Left lung (tissue), 10 donors: ENCODE data around the gene TFAP2C. TPM values are rescaled to one million over a fixed set of nuclear protein-coding genes. Genes with fewer than 3 reads are reported as not detected.
"Not testable (repeated sequence)": the region's sequence is repeated elsewhere in the genome, so short reads cannot be mapped to it uniquely, and the experiment has no call there.

Source experiments
- ATAC-seq: fragments of 200-7000 bp; cut with Tn5 transposase; one replicate; pipeline ENCODE4 v1.9.1; 2020; ENCODE audit warnings: moderate library complexity
- DNase-seq, 4 donors: peaks; one replicate each; pipeline ENCODE4 v3.0.0-alpha.2; 2013 to 2020
- H3K27ac ChIP-seq, 2 donors: fragments of 200-600 bp; sonication (generic) in 1 of 2; one replicate each; pipeline versions ENCODE4 v1.5.0 to v1.8.0; 2020 to 2021
- H3K27me3 ChIP-seq, 2 donors: fragments of 200-600 bp; sonication (generic) in 1 of 2; one replicate each; pipeline versions ENCODE4 v1.5.0 to v1.8.0; 2020 to 2021
- H3K36me3 ChIP-seq, 2 donors: fragments of 200-600 bp; sonication (generic) in 1 of 2; one replicate each; pipeline versions ENCODE4 v1.5.0 to v1.8.0; 2020 to 2021
- H3K4me1 ChIP-seq, 2 donors: fragments of 200-600 bp; one replicate each; pipeline ENCODE4 v1.8.0; 2021
- H3K4me3 ChIP-seq, 2 donors: fragments of 200-600 bp; sonication (generic) in 1 of 2; one replicate each; pipeline versions ENCODE4 v1.5.0 to v1.8.0; 2020 to 2021; ENCODE audit warnings: mild to moderate bottlenecking in 1 of 2
- H3K9me3 ChIP-seq, 2 donors: fragments of 200-600 bp; sonication (generic) in 1 of 2; one replicate each; pipeline versions ENCODE4 v1.5.0 to v1.8.0; 2020 to 2021
- intact Hi-C, 2 donors: fragments of 100-400 bp; cut with DNase I; formaldehyde crosslinking; loops; one replicate each; pipeline versions ENCODE4 v1.11.2 to v1.14.2; 2022
- polyA plus RNA-seq, 6 donors: library from polyadenylated mRNA; unstranded; fragments of 120-200 nt; gene quantifications; one replicate each; pipeline ENCODE4 v1.2.1, GENCODE V29; 2013; ENCODE audit not compliant: insufficient read length in 6 of 6
- total RNA-seq, 2 donors: library from RNA; stranded (reverse); fragmentation: NEBNext Ultra II Directional; extraction: Animal tissue kit (Norgen Biotek cat#: 25700); gene quantifications; one replicate each; pipeline ENCODE4 v1.2.1, GENCODE V29; 2021
- TF ChIP-seq, protein P1 (sequence below), 2 donors: fragments of 200-600 bp; sonication (generic) in 1 of 2; IDR thresholded peaks; one replicate each; pipeline versions ENCODE4 v1.5.0 to v1.8.0; 2021; ENCODE audit warnings: antibody characterized with exemption in 2 of 2
- donor health status: DM: no; HTN: yes; CAD: no.
- donor health status: DM: no; HTN: no; CAD: no.

TFAP2C gene
- total and polyA plus RNA-seq, 8 donors = 2.4 to 4.1 (median 3.4) TPM

DNA sequence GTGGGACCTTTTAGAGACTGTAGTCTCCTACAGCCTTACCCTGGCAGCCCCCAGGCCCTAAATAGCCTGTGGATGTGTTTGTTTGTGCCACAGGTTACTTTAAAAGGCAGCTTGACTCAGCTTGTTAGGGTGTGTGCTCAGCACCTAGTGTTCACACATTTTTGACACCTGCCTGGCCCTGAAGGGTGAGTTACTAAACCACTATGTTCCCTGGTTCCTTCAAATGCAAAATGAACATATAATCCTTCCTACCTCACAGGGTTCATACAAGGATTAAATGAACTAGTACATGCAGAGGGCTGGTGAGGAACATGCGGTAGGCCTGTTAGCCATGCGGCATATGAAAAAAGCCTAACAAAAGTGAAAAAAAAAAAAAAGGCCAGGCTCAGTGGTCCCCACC is 14.9 kb upstream of the TFAP2C start:
- ATAC-seq (no peak), DNase-seq (no peak)
- Histone ChIP-seq H3K4me3 (no peak overlapping the region), H3K4me1 (no peaks in the 10 kb centered on the region), H3K36me3 (no peaks in the 10 kb centered on the region), H3K9me3 (no peaks in the 10 kb centered on the region), H3K27ac (no peak overlapping the region), H3K27me3 (peaks cover 0 to 6% of the 10 kb centered on the region in 2 donors)
- TF ChIP-seq, protein P1, sequence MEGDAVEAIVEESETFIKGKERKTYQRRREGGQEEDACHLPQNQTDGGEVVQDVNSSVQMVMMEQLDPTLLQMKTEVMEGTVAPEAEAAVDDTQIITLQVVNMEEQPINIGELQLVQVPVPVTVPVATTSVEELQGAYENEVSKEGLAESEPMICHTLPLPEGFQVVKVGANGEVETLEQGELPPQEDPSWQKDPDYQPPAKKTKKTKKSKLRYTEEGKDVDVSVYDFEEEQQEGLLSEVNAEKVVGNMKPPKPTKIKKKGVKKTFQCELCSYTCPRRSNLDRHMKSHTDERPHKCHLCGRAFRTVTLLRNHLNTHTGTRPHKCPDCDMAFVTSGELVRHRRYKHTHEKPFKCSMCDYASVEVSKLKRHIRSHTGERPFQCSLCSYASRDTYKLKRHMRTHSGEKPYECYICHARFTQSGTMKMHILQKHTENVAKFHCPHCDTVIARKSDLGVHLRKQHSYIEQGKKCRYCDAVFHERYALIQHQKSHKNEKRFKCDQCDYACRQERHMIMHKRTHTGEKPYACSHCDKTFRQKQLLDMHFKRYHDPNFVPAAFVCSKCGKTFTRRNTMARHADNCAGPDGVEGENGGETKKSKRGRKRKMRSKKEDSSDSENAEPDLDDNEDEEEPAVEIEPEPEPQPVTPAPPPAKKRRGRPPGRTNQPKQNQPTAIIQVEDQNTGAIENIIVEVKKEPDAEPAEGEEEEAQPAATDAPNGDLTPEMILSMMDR (IDR thresholded peaks at IDR 0.05) = no peak
- intact Hi-C loops = no loop called here

DNA sequence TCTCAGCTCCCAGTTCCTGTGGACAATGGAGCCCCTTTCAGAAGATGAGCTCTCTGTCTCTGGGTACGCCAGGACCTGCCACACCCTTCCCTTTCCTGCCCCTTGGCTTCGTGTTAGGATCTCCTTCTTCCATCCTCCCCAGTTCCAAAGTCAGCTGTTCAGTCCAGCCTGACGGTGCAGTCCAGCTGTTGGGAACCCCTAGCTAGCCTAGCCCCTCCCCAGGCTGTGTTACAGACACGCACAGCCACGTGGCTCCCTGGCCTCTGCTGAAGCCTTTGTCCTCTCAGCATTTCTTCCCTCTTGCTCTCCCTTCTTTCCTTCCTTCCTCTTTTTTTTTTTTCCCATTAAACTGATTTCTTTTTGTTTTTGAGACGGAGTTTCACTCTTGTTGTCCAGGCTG is 12.4 kb upstream of the TFAP2C start:
- no peaks in the 10 kb centered on the region for H3K4me1 ChIP-seq
- no peak for ATAC-seq
- DNase-seq = no peak
- H3K27ac ChIP-seq = no peak overlapping the region
- intact Hi-C loops = no loop called here
- no peaks in the 10 kb centered on the region for H3K36me3 ChIP-seq
- H3K9me3 ChIP-seq = no peaks in the 10 kb centered on the region
- H3K4me3 ChIP-seq = no peak overlapping the region
- TF ChIP-seq, protein P1 (IDR thresholded peaks at IDR 0.05) = no peak
- peaks cover 0 to 6% of the 10 kb centered on the region in 2 donors for H3K27me3 ChIP-seq

DNA sequence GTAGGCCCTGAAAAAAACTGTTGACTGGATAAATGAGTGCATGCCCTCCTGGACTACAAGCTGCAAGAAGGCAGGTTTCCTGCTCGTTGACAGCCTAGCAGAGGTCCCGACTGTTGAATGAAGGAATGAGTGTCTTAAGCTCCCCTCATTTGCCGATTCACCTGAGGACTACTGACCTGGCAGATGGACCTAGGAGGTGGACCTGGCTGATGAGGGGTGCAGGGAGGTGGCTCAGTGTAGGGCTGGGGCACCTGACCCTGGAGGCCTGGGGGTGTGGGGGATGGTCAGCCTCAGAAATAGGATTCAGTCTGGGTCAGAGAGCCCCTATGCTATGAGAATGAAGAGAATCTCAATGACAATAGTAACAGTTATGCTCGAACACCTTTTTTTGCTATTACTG is 11.6 kb upstream of the TFAP2C start:
- Histone ChIP-seq H3K4me1 (no peaks in the 10 kb centered on the region), H3K27ac (no peak overlapping the region), H3K4me3 (no peak overlapping the region), H3K9me3 (no peaks in the 10 kb centered on the region), H3K36me3 (no peaks in the 10 kb centered on the region), H3K27me3 (peaks cover 0 to 6% of the 10 kb centered on the region in 2 donors)
- TF ChIP-seq, protein P1 (IDR thresholded peaks at IDR 0.05) = no peak
- DNase-seq = no peak
- intact Hi-C loops = no loop called here
- ATAC-seq = no peak

DNA sequence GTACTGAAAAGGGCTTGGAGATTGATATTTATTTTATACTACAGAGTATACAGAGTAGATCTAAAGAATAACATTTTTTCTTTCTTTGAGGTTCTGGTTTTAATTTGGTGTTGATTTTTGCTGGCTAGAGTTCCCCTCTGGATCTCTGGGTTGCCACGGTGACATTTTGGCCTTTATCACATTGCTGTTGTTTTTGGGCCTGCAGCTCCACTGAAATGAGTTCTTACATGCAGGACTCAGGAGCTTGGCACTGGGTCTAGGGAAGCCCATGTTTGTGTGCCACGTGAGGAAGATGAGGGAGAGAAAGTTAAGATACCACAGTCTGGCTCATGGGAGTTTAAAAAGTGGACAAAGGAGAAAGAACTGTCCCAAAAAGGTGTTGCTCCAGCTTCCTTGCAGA is 7.4 kb upstream of the TFAP2C start:
- ATAC-seq = no peak
- Histone ChIP-seq H3K36me3 (no peaks in the 10 kb centered on the region), H3K9me3 (no peaks in the 10 kb centered on the region), H3K27me3 (peaks cover 28 to 38% of the 10 kb centered on the region in 2 donors), H3K4me3 (no peak overlapping the region), H3K4me1 (no peaks in the 10 kb centered on the region), H3K27ac (no peak overlapping the region)
- no peak for DNase-seq
- intact Hi-C loops = no loop called here
- TF ChIP-seq, protein P1 (IDR thresholded peaks at IDR 0.05) = no peak

DNA sequence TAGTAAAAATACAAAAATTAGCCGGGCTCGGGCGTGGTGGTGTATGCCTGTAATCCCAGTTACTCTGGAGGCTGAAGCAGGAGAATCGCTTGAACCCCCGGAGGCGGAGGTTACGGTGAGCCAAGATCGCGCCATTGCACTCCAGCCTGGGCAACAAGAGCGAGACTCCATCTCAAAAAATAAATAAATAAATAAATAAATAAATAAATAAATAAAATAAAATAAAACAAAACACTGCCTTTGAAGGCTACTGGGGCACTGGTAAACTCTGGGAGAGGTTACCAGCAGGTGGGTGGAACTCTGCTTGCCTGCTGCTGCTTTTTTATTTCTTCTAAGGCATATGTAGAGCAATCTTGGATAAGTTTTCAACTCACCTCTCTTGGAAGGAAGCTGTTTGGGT is 5.2 kb upstream of the TFAP2C start:
- H3K4me1 ChIP-seq = peaks cover 0 to 17% of the 10 kb centered on the region in 2 donors
- H3K27me3 ChIP-seq = peaks cover 50 to 60% of the 10 kb centered on the region in 2 donors
- ATAC-seq, H3K9me3 ChIP-seq, intact Hi-C loops, H3K27ac ChIP-seq, H3K36me3 ChIP-seq, DNase-seq, H3K4me3 ChIP-seq: not testable (repeated sequence)
